Activated CD8-positive, alpha-beta memory T cell treated with anti-CD3 and anti-CD28 coated beads for 1 hour (primary cell): ENCODE measurements around the gene PPY.
"Not testable (repeated sequence)": the region's sequence is repeated elsewhere in the genome, so short reads cannot be mapped to it uniquely, and the experiment has no call there.

Experiments
- DNase-seq, 2 donors: peaks; one replicate each; pipeline ENCODE4 v3.0.0-alpha.2; 2020; ENCODE audit warnings: low read depth in 1 of 2; ENCODE audit errors: extremely low read depth in 1 of 2

Gene PPY, protein sequence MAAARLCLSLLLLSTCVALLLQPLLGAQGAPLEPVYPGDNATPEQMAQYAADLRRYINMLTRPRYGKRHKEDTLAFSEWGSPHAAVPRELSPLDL

GRCh38 chr17:43942051-43942685, at the start of gene PPY:
PPY (minus strand) TSS chr17:43942476; CDS start chr17:43941654, 822 bp downstream.
- no peak for DNase-seq

GRCh38 chr17:43988301-43988700, 46.0 kb upstream of the PPY start:
- no peak for DNase-seq

DNA sequence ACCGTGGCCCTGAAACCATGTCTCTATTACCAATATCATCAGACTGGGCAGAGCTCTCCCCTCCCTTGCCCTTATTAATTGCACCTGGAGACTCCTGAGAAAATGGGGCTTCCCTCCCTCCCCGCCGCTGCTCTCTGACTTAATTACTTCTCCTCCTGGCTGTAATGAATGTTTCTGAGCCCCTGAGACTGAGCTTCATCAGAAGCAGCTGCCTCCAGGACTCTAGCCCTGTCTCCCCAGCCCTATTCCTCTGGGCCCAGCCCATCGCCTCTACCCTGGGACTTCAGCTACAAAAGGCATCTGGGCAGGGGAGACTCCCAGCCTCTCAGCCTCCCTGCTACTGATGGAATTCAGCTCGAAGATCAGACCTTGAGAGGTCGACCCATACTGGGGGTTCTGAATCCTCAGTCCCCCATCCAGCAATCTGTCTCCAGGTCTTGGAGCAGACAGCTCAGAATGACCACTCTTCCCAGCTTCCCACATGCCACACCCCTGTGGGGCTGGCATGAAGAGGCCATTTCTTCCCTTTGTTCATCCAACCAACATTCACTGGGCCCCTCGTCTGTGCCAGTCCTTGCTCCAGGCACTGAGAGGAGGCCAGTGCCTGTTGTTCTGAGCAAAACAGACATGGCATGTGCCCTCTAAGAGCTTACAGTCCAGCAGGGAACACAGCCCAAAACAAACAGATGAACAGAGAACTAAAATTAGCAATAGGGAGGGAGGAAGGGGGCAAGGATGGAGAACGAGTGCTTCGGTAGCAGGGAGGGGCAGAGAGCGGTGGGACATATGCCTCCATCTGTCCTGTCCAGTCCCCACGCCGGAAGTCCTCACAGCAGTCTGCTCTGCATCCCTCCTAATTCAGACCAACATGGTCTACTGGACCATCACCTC, 45.1 kb upstream of the PPY start:
- no peak for DNase-seq

- DNase-seq, result no peak
Observed at GRCh38 chr17:43986225-43986981, 44.1 kb upstream of the PPY start.

GRCh38 chr17:43984521-43984920, 42.2 kb upstream of the PPY start:
- DNase-seq, result no peak

- DNase-seq, result no peak
Observed at GRCh38 chr17:43983515-43984411, 41.5 kb upstream of the PPY start.

- no peak for DNase-seq
Observed at GRCh38 chr17:43983196-43983514, 40.9 kb upstream of the PPY start.

DNA sequence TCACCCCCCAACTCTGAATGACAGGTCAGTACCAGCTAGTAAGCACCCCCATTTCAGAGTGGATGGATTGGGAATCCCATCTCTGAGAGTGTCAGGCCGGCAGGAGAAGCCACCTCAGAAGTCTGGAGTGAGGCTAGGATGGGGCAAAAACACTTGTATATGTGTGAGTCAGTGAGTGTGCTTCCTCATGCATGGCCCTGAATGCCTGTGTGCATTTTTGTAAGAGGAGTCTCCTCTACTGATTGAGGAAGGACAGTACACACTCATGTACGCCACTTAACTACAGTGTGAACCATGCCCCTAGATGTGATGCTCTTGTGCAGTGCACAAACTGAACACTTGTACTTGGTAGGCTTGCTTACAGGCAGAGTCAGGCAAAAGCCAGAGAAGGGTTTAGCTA, 39.9 kb upstream of the PPY start:
- DNase-seq, result no peak

- no peak for DNase-seq
Observed at GRCh38 chr17:43979671-43980070, 37.4 kb upstream of the PPY start.

DNA sequence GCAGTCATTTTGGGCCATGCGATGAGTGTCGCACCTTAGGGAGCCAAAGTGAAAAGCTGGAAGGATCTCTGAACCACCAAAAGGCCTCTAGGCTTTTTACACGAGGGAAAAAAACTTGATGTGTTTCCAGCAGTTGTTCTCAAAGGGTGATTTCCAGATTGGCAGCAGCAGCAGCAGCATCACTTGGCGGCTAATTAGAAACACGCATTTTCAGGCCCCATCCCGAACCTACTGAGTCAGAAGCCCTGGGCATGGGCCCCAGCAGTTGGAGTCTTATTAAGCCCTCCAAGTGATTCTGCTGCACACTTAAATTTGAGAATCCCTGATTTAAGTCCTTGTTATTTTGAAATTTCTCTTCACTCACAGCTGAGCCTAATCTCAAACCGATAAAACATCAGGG, 36.7 kb upstream of the PPY start:
- DNase-seq, result no peak

DNA sequence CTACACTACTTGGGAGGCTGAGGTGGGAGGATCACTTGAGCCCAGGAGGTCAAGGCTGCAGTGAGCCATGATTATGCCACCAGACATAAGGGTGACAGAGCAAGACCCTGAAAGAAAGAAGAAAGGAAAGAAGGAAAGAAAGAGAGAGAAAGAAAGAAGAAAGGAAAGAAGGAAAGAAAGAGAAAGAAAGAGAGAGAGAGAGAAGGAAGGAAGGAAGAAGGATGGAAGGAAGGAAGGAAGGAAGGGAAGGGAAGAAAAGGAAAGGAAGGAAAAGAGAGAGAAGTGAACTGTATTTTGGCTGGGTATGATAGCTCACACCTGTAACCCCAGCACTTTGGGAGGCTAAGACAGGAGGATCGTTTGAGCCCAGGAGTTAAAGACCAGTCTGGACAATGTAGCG, 35.8 kb upstream of the PPY start:
- no peak for DNase-seq

DNA sequence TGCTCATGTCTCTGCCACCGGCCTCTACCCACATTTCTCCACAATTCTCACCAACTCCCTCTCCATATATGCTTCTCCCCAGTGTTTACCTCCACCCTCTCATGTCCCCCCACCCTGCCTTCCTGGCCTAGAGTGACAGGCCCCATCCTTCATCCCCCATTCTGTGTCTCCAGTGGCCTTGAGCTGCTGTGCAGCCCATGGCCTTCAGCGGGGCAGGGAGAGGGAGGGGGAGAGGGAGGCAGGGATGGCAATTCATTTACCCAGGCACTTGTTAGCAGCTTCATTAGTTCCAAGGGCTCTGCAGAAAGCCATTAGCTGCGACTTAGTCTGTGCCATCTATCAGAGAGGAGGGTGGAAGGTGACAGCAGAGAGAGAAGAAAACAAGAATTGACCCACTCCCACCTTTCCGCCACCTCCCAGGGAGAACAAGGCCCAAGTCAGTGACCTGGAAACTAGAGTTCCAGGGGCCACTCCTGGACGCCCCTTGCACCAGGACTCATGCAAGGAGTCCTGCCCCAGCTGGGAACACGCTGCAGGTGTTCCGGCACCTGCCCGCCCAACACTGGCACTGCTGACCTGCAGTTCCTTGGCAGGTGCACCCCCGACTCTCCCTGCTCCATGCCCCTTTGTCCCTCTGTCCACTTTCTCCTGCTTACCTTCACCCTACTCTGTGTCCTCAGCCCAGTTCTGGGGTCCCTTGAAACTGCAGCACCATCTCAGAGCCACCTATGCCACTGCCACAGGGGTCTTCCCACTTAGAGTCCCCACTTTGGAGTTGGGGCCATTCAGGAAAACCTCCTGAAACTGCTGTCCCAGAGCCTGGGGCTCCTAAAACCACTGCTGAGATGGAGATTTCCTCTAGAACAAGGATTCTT, 34.9 kb upstream of the PPY start:
- no peak for DNase-seq

- no peak for DNase-seq
Observed at GRCh38 chr17:43975898-43976297, 33.6 kb upstream of the PPY start.

DNA sequence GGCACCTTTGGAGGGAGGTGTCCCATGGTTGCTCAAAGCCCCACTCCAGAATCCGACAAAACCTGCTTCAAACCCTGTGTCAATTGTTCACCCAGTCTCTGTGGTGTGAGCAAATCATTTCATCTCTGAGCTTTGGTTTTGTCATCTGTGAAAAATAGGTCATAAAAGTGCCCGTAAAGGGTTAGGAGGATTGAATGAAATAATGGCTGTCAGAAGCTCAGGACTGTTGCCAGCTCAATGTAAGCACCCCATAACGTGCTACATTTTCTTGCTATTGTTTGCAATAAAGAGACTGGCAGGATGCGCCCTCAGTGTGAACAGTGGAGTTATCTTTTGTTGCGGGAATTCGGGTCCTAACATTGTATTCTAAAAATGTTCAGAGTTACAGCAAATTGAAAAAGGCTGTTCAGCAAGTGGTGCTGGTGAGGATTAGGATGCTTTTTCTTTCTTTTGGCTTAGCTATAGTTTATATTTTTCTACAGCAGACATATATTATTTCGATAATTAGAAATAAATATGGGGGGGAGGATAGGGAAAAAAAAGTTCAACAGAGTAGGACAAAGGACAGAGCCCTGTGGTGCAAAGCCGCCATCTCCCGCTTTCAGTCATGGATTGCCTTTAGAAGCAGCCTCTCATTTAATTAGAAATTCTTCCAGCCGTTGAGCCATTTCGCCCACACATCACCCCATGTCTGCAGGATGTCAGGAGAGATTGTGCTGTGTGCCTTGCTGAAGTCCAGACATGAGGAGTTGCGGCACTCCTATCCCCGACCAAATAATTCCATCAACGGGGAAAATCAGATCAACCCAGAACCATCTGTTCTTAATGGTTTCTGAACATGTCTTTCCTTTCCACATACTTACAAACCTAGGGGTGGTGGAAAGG, 32.3 kb upstream of the PPY start:
- no peak for DNase-seq

DNA sequence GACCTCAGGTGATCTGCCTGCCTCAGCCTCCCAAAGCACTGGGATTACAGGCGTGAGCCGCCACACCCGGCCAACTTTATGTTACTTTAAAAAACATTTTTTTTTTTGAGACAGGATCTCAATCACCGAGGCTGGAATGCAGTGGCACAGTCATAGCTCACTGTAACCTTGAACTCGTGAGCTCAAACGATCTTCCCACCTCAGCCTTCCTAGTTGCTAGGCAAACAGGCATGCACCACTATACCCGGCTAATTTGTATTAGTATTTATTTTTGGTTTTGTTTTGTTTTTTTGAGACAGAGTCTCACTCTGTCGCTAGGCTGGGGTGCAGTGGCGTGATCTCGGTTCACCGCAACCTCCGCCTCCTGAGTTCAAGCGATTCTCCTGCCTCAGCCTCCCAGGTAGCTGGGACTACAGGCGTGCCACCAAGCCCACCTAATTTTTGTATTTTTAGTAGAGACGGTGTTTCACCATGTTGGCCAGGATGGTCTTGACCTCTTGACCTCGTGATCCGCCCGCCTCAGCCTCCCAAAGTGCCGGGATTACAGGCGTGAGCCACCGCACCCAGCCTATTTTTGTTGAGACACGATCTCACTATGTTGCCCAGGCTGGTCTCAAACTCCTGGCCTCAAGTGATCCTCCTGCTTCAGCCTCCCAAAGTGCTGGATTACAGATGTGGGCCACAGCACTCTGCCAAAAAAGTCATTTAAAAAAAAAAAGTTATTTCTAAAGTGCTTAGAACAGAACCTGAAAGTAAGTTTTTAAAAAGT, 30.4 kb upstream of the PPY start:
- not testable (repeated sequence) for DNase-seq

- DNase-seq, result not testable (repeated sequence)
Observed at GRCh38 chr17:43971436-43971835, 29.2 kb upstream of the PPY start.

DNA sequence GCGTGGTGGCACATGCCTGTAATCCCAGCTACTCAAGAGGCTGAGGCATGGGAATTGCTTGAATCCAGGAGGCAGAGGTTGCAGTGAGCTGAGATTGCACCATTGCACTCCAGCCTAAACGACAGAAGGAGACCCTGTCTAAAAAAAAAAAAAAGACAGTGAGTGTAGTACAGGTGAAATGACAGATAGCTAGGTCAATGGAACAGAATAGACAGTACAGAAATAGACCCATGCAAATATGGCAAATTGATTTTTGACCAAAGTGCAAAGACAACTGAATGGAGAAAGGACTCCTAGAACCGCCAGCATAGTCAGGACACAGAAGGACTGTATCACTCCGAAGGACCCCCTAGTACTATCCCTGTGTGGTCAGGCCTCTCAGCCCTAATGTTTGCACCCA, 28.1 kb upstream of the PPY start:
- no peak for DNase-seq
